DOHH2 (cell line): Measurements from ENCODE around the gene ALOX15B.

Source experiments
- H3F3A ChIP-seq: fragments of 200-600 bp; sonication (generic), shearing (Covaris generic); 2 replicates; pipeline ENCODE4 v1.6.0; 2016; ENCODE audit warnings: antibody characterized with exemption, mild to moderate bottlenecking; ENCODE audit not compliant: control insufficient read depth, insufficient read depth
- H3K27ac ChIP-seq: fragments of 200-600 bp; sonication (generic); 2 replicates; pipeline ENCODE4 v1.5.1; 2014; ENCODE audit warnings: low read depth, mild to moderate bottlenecking, low read length, moderate library complexity
- H3K27me3 ChIP-seq: fragments of 200-600 bp; sonication (generic); 2 replicates; pipeline ENCODE4 v1.6.1; 2014; ENCODE audit warnings: mild to moderate bottlenecking, low read length, mixed read lengths; ENCODE audit not compliant: control insufficient read depth
- H3K36me3 ChIP-seq: fragments of 200-600 bp; sonication (generic); 2 replicates; pipeline ENCODE4 v1.6.1; 2014; ENCODE audit warnings: mild to moderate bottlenecking, low read length, moderate library complexity, mixed read lengths; ENCODE audit not compliant: control insufficient read depth
- H3K4me1 ChIP-seq: fragments of 200-600 bp; sonication (generic); 2 replicates; pipeline ENCODE4 v1.6.1; 2014; ENCODE audit warnings: mild to moderate bottlenecking, low read length, mixed read lengths; ENCODE audit not compliant: control insufficient read depth
- H3K4me2 ChIP-seq: fragments of 200-600 bp; sonication (generic); 2 replicates; pipeline ENCODE4 v1.6.0; 2014; ENCODE audit warnings: mild to moderate bottlenecking, low read length, moderate library complexity
- H3K4me3 ChIP-seq: fragments of 200-600 bp; sonication (generic); 2 replicates; pipeline ENCODE4 v1.5.1; 2014; ENCODE audit warnings: mild to moderate bottlenecking, low read length, mixed read lengths
- H3K79me2 ChIP-seq: fragments of 200-600 bp; sonication (generic); 2 replicates; pipeline ENCODE4 v1.6.1; 2014; ENCODE audit warnings: mild to moderate bottlenecking, low read length, mixed read lengths; ENCODE audit not compliant: control insufficient read depth
- H3K9me2 ChIP-seq: fragments of 200-600 bp; sonication (generic); replicated peaks from 2 replicates; pipeline ENCODE4 v1.6.1; 2014; ENCODE audit warnings: mild to moderate bottlenecking, low read length, mixed read lengths; ENCODE audit not compliant: control insufficient read depth
- H3K9me3 ChIP-seq: fragments of 200-600 bp; sonication (generic); 2 replicates; pipeline ENCODE4 v1.6.1; 2014; ENCODE audit warnings: antibody characterized with exemption, low read length, mixed read lengths; ENCODE audit not compliant: control insufficient read depth, insufficient read depth
- H4K20me1 ChIP-seq: fragments of 200-600 bp; sonication (generic); 2 replicates; pipeline ENCODE4 v1.6.0; 2014; ENCODE audit warnings: low read depth, mild to moderate bottlenecking, antibody characterized with exemption, low read length, moderate library complexity; ENCODE audit not compliant: control insufficient read depth, insufficient read depth
- EZH2phosphoT487 ChIP-seq: fragments of 200-600 bp; sonication (generic); IDR thresholded peaks from 2 replicates; pipeline ENCODE4 v1.6.1; 2017; ENCODE audit warnings: borderline replicate concordance, mild to moderate bottlenecking, antibody characterized with exemption, low read length, moderate library complexity, mixed read lengths
- TF ChIP-seq, protein P1 (sequence below): fragments of 200-600 bp; sonication (generic); IDR thresholded peaks from one replicate; pipeline ENCODE4 v1.5.1; 2014; ENCODE audit warnings: antibody characterized with exemption, mild to moderate bottlenecking, low read depth, low read length; ENCODE audit not compliant: poor library complexity, severe bottlenecking

The ALOX15B gene

DNA sequence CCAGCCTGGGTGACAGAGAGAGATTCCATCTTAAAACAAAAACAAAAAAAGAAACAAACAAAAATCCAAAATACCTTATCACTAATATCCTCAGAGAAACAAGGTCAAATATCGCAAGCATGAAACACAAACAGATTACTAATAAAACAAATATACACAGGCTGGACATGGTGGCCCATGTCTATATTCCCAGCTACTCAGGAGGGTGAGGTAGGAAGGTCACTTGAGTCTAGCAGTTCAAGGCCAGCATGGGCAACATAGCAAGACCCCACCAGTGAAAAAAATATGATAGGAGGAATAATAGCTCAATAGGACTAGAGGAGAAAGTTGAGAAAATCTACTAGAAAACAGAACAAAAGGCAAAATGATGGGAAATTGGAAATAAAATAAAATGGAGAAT is 6.9 kb upstream of the ALOX15B start:
- no peak overlapping the region for H3K4me2 ChIP-seq
- no peak overlapping the region for H3K27ac ChIP-seq
- H4K20me1 ChIP-seq: no peaks in the 10 kb centered on the region
- H3K9me2 ChIP-seq: no peaks in the 10 kb centered on the region
- H3K79me2 ChIP-seq: no peaks in the 10 kb centered on the region
- H3K9me3 ChIP-seq: no peaks in the 10 kb centered on the region
- no peak for TF ChIP-seq EZH2phosphoT487
- TF ChIP-seq, protein P1, sequence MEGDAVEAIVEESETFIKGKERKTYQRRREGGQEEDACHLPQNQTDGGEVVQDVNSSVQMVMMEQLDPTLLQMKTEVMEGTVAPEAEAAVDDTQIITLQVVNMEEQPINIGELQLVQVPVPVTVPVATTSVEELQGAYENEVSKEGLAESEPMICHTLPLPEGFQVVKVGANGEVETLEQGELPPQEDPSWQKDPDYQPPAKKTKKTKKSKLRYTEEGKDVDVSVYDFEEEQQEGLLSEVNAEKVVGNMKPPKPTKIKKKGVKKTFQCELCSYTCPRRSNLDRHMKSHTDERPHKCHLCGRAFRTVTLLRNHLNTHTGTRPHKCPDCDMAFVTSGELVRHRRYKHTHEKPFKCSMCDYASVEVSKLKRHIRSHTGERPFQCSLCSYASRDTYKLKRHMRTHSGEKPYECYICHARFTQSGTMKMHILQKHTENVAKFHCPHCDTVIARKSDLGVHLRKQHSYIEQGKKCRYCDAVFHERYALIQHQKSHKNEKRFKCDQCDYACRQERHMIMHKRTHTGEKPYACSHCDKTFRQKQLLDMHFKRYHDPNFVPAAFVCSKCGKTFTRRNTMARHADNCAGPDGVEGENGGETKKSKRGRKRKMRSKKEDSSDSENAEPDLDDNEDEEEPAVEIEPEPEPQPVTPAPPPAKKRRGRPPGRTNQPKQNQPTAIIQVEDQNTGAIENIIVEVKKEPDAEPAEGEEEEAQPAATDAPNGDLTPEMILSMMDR: no peak
- H3K36me3 ChIP-seq: no peaks in the 10 kb centered on the region
- no peaks in the 10 kb centered on the region for H3F3A ChIP-seq
- H3K4me1 ChIP-seq: no peaks in the 10 kb centered on the region
- peaks cover 30% of the 10 kb centered on the region for H3K27me3 ChIP-seq
- H3K4me3 ChIP-seq: no peak overlapping the region

DNA sequence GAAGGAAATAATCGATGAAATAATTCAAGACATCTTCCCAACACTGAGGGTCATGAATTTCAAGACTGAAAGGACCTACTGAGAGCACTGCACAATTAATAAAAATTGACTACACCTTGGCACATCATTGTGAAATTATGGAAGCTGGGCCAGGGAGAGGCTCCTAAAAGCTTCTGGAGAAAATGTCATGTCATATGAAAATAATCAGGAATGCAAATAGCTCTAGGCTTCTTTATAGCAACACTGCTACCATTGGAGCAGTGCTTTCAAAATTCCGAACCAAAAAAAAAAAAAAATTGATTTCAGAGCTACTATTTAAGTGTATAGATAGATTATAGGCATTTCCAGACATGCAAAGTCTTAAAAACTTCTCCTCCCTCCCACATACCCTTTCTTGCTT is 6.4 kb upstream of the ALOX15B start:
- Histone ChIP-seq H4K20me1 (no peaks in the 10 kb centered on the region), H3K9me2 (no peaks in the 10 kb centered on the region), H3K4me1 (no peaks in the 10 kb centered on the region), H3F3A (no peaks in the 10 kb centered on the region), H3K4me3 (no peak overlapping the region), H3K4me2 (no peak overlapping the region), H3K27ac (no peak overlapping the region), H3K79me2 (no peaks in the 10 kb centered on the region), H3K27me3 (peaks cover 25% of the 10 kb centered on the region), H3K36me3 (no peaks in the 10 kb centered on the region), H3K9me3 (no peaks in the 10 kb centered on the region)
- no peak for TF ChIP-seq EZH2phosphoT487
- TF ChIP-seq, protein P1: no peak

DNA sequence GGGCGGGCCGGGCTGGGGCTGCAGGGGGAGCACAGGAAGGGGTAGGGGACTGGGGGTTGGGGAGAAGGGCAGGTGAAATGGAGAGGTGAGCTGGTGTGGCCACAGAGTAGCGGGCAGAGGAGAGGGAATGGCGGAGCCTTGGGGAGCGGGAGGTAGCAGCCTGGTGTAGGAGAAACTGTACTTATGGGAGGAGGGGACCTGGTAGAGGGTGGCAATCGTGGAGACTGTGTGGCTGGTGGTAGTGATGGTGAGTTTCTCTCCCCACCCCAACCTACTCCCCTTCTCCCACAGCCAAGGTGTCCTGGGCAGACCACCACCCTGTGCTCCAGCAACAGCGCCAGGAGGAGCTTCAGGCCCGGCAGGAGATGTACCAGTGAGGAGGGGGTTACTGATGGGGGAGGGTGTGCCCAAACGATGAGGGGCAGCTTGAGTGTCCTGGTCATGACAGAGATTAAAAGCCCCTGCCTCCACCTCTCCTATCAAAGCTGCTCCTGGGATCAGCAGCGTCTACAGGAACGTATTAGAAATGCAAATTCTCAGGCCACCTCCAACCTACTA is 831 bp downstream of the ALOX15B start:
- no peak overlapping the region for H3K27ac ChIP-seq
- no peaks in the 10 kb centered on the region for H3F3A ChIP-seq
- no peaks in the 10 kb centered on the region for H3K9me2 ChIP-seq
- H3K4me2 ChIP-seq: no peak overlapping the region
- H3K36me3 ChIP-seq: no peaks in the 10 kb centered on the region
- no peaks in the 10 kb centered on the region for H4K20me1 ChIP-seq
- no peaks in the 10 kb centered on the region for H3K4me1 ChIP-seq
- H3K4me3 ChIP-seq: no peak overlapping the region
- no peaks in the 10 kb centered on the region for H3K9me3 ChIP-seq
- no peak for TF ChIP-seq EZH2phosphoT487
- TF ChIP-seq, protein P1: no peak
- no peaks in the 10 kb centered on the region for H3K79me2 ChIP-seq
- H3K27me3 ChIP-seq: peaks cover 6% of the 10 kb centered on the region
